HS-5 (cell line): ENCODE measurements around the gene DIS3L.
"Not testable (repeated sequence)": the region's sequence is repeated elsewhere in the genome, so short reads cannot be mapped to it uniquely, and the experiment has no call there.

Experiments used
- DNase-seq: peaks from one replicate; pipeline ENCODE4 v3.0.0-alpha.2; 2012; ENCODE audit warnings: low read depth

DIS3L gene

GRCh38 chr15:66310786-66311185 is 17.4 kb downstream of the DIS3L start:
- DNase-seq: no peak

GRCh38 chr15:66312144-66312543 is 18.8 kb downstream of the DIS3L start:
- no peak for DNase-seq

DNA sequence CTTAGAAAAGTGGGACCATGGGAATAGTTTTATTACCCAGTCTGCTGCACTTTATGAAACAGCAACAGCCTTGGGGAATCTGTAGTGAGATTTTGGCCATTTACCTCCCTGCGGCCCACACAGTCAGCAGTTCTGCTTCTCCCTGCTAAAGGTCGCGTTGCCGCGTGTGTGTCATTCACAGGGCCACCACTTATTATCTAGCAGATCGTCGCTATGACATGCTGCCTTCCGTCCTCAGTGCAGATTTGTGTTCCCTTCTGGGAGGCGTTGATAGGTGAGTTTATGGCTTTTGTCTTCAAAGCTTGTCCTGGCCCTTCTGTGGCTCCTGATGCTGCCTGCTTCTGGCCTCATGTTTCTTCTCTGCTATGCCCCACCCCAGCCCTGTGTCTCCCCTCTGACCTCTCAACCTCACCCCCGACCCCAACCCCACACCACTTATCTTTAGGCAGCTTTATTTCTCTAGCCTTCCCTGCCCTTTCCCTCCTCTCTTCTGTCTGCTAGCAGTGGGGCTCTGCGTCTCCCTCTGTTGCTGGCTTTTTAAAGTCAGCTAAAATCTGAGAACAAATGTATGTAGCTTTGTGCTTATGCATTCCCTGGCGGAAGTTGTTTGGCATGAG is 30.1 kb downstream of the DIS3L start:
- no peak for DNase-seq

DNA sequence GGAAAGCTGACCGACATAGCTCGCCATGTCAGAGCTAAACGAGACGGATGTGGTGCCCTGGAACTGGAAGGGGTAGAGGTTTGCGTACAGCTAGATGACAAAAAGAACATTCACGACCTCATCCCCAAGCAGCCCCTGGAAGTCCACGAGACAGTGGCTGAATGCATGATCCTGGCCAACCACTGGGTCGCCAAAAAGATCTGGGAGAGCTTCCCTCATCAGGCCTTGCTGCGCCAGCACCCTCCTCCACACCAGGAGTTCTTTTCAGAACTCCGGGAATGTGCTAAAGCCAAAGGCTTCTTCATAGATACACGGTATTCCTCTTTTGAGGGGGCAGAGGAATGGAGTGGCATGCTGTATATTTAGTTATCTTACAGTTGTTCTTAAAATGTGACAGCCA is 32.7 kb downstream of the DIS3L start:
- no peak for DNase-seq

GRCh38 chr15:66327736-66328135 is 34.4 kb downstream of the DIS3L start:
- no peak for DNase-seq

DNA sequence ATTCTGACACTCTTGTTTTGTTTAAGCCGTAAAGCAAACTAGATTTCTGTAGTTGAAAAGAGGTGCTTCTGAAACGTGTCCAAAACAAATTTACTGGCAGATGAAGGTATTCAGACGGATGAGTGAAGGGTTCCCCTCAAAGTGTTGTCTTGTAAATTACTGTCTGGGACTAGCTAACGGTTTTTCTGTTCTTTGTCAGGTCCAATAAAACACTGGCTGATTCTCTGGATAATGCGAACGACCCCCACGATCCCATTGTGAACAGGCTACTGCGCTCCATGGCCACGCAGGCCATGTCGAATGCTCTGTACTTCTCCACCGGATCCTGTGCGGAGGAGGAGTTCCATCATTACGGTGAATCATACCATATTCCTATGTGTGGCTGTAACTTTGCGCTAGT is 35.4 kb downstream of the DIS3L start:
- no peak for DNase-seq

- not testable (repeated sequence) for DNase-seq
Observed at GRCh38 chr15:66348530-66348929, 55.2 kb downstream of the DIS3L start.

DNA sequence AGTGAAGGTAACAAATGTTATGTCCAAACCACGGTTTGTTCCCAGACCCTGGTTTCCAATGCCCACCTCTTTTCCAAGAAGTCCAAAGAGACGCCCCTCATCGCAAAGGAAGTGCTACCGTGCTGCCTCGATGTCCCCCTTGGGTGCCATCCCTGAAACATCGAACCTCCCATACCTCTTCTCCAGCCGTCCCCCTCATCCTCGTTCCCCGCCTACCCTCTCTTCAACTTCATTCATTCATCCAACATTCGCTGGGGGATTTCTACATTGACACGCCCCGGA is 62.6 kb downstream of the DIS3L start:
- no peak for DNase-seq

GRCh38 chr15:66356359-66357236 is 63.2 kb downstream of the DIS3L start, which contains the start of gene TIPIN:
TIPIN (minus strand) TSS chr15:66356685; CDS start chr15:66352947, 3,738 bp downstream.
- peak; percentile 74 for DNase-seq

DNA sequence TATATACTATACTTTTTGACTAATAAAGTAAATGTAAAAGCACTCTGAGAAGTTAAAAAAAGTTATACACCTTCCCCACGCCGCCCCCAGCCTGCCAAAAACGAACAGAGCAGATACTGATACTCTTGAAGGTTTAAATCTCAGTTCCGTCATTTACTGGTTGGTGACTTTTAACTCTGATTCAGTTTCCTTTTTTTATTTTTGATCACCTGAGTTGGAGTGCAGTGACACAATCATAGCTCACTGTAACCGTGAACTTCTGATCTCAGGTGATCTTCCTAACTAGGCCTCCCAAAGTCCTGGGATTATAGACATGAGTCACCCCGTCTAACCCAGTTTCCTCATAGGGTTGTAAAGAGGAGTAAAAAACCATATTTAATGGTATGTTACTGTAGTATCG is 66.4 kb downstream of the DIS3L start:
- no peak for DNase-seq

DNA sequence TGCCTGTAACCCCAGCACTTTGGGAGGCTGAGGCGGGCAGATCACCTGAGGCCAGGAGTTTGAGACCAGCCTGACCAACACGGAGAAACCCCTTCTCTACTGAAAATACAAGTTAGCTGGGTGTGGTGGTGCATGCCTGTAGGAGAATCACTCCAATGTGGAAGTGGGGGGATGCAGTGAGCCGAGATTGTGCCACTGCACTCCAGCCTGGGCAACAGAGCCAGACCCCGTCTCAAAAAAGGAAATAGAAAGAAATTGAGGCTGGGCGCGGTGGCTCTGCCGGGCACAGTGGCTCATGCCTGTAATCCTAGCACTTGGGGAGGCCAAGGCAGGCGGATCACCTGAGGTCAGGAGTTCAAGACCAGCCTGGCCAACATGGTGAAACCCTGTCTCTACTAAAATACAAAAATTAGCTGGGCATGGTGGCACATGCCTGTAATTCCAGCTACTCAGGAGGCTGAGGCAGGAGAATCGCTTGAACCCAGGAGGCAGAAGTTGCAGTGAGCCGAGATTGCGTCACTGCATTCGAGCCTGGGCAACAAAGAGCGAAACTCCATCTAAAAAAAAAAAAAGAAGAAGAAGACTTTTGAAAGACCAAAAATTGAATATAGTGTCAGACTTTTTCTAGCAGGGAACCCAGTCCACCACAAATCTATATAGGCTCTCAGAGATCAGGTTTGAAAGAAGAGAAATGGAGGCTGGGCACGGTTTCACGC is 68.5 kb downstream of the DIS3L start:
- DNase-seq: not testable (repeated sequence)

DNA sequence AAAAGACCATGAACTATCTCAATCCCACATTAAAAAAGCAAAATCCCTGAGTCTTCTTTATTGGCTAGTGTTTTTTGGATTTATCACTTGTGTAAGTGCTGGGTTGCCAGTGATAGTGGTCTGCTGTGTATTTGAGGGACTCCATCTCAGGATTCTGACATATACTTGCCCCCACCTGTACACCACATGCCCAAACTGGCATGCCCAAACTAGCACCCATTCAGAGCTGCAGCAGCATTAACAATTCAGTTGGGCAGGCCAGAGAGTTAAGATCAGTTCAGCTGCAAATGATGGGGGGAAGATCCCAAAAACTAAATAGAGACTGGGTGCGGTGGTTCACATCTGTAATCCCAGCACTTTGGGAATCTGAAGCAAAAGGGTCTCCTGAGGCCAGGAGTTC is 69.4 kb downstream of the DIS3L start:
- DNase-seq: no peak

DNA sequence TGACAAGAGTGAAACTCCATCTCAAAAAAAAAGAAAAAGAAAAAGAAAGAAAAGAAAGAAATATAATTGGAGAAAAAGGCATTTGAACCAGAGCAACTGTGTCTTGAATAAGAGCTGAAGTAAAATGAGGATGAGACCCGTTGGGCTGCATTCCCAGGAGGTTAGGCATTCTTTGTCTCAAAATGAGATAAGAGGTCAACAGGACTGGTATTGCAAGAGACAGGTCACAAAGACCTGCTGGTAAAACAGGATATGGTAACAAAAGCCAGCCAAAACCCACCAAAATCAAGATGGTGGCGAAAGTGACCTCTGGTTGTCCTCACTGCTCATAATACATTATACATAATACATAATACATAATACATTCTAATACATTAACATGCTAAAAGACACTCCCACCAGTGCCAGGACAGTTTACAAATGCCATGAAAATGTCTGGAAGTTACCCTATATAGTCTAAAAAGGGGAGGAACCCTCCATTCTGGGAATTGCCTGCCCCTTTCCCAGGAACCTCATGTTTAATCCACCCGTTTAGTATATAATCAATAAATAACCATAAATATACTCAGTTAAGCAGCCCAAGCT is 71.7 kb downstream of the DIS3L start:
- no peak for DNase-seq

DNA sequence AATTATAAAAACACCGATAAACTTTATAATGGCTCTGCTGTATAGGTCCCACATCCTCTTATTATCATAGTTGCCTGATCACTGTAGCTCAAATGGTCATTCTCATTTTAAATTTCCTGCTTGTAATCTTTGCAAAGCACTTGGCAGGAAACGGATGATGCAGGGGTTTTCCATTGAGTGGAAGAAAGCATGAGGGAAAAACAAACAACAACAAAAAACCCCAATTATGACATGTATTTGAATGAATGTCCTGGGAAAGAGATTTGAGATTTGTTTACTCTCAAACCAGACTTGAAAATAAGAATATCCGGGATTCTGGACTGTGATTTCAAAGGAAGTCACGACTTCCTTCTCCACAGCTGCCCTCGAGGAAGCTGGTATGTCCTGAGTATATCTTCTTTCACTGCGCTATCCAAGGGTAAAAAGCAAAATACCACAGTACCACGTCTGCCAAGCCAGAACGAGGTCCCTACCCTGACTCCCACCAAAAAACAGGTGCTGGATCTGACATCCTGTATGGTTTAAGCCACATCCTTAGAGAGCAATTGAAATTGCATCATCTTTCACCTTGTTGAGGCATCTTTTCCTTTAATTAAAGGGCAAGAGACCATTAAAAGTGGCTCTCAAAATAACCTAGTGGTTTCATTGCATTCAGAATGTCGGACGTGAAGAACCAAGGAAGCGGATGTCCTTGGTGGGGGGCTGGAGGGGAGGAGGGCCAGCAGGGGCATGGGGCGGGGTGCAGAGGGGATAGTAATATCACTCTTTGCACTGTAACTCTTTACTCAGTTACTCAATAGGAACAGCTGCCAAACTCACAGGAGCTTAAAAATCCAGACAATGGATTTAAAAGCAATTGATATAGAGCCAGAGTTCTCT is 76.6 kb downstream of the DIS3L start:
- no peak for DNase-seq

- no peak for DNase-seq
Observed at GRCh38 chr15:66374179-66374578, 80.8 kb downstream of the DIS3L start.

DNA sequence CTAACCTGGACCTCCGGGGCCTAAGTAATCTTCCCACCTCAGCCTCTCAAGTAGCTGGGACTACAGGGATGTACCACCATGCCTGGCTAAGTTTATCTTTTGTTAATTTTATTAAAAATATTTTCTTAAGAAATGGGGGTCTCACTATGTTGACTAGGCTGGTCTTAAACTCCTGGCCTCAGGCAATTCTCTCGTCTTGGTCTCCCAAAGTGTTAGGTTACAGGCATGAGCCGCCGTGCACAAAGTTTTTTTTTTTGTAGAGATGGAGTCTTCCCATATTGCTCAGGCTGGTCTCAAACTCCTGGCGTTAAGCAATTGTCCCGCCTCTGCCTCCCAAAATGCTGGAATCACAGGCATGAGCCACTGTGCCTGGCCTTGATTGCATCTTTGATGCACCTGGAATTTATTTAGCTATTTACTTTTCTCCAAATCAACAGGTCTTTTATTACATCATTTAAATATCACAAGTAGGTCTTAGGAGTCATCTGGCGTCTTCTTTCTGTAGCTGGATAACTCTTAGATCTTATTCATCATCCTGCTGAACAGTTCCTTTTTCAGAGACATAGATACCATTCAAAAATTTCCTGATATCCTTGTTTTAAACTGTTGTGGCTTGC is 85.6 kb downstream of the DIS3L start:
- no peak for DNase-seq

- DNase-seq: not testable (repeated sequence)
Observed at GRCh38 chr15:66381376-66381775, 88.0 kb downstream of the DIS3L start.
